ENCODE results near the gene TARS3. TPM values are rescaled to one million over a fixed set of nuclear protein-coding genes. Genes with fewer than 3 reads are reported as not detected.
"Not testable (repeated sequence)": the region's sequence is repeated elsewhere in the genome, so short reads cannot be mapped to it uniquely, and the experiment has no call there.

Gene TARS3
- total and polyA plus RNA-seq, 4 experiments from 2014 or later = 8.9 to 39.8 (median 26.5) TPM

DNA sequence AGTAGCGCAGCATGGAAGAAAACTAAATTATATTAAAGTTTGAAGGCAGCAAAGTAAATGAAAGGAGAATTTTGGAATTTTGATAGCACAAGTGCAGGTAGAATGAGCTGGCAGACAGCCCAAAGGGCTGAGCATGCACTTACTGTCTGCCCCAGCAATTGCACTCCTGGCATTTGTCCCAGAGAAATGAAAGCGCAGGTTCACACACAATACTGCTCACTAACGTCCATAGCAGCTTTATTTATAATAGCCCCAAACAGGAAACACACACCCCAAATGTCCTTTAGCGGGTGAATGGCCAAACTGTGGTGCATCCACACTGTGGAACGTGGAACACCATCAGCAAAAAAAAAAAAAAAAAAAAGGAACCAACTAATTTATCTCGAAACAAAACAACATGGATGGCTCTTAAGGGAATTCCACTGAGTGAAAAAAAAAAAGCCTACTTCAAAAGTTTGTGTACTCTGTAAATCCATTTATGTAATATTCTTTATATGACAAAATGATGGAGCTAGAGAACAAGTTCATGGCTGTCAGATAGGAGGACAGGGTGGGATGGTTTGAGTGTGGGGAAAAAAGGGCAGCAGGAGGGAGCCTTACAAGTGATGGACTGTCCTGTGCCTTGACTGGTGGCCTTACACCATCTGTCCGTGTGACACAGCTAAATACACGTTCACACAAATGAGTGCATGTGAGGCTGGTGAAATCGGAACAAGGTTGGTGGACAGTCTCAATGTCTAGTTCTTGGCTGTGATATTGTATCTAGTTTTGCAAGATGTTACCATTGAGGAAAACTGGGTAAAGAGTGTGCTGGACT is 66.1 kb downstream of the TARS3 start:
- H3K4me3 Mint-ChIP-seq = no peak overlapping the region
- H3K27ac ChIP-seq (ENCODE audit: low read depth, low read length) = no peak overlapping the region
- intact Hi-C loops (cut with micrococcal nuclease) = no loop called here
- DNase-seq = no peak
- H3K27ac Mint-ChIP-seq = peak overlapping the region in 1 of 7 donors; percentile 22
- H3K9me3 Mint-ChIP-seq = no peaks in the 10 kb centered on the region
- peaks cover 1% of the 10 kb centered on the region for H3K4me1 ChIP-seq (ENCODE audit: insufficient read depth, low read length)
- no peaks in the 10 kb centered on the region for H3K27me3 Mint-ChIP-seq
- H3K36me3 Mint-ChIP-seq = peaks cover 10 to 48% of the 10 kb centered on the region in 2 donors
- H3K4me3 ChIP-seq (ENCODE audit: low read length in 2 of 2) = no peak overlapping the region
- H3K9me3 ChIP-seq (ENCODE audit: control insufficient read depth in 1 of 2, low read length in 2 of 2) = no peaks in the 10 kb centered on the region
- CTCF ChIA-PET (ENCODE audit: partially characterized antibody) = interaction anchor here (1.2 to 2.9 kb wide), 4 partner anchors 10 to 369 kb away, joined by 3 to 10 read pairs (median 6); no protein-coding TSS in a partner anchor
- POLR2A ChIA-PET (ENCODE audit: partially characterized antibody) = interaction anchor here (1.2 kb wide), 1 partner anchor 18 kb away, joined by 3 read pairs; no protein-coding TSS in a partner anchor
- H3K27me3 ChIP-seq (ENCODE audit: insufficient read depth, low read length) = no peaks in the 10 kb centered on the region
- H3K36me3 ChIP-seq (ENCODE audit: insufficient read depth, low read length) = peaks cover 12% of the 10 kb centered on the region
- peaks cover 0 to 13% (median 1%) of the 10 kb centered on the region in 4 donors for H3K4me1 Mint-ChIP-seq

DNA sequence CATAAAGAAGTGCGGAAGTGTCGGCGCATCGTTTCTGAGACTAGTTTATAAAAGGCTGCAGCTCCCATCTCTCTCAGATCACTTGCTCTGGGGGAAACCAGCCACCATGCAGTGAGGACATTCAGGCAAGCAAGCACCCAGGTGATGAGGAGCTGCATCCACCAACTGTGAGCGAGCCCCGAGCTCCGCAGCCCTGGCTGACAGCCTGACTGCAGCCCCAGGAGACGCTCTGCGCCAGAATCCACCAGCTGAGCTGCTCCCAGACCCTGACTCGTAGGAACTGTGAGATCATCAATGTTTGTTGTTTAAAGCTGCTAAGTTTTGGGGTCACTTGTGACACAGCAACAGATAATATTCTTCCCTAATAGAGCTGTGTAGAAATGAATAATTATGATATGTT is 67.1 kb downstream of the TARS3 start:
- intact Hi-C loops (cut with micrococcal nuclease) = no loop called here
- H3K4me3 ChIP-seq (ENCODE audit: low read length in 2 of 2) = no peak overlapping the region

DNA sequence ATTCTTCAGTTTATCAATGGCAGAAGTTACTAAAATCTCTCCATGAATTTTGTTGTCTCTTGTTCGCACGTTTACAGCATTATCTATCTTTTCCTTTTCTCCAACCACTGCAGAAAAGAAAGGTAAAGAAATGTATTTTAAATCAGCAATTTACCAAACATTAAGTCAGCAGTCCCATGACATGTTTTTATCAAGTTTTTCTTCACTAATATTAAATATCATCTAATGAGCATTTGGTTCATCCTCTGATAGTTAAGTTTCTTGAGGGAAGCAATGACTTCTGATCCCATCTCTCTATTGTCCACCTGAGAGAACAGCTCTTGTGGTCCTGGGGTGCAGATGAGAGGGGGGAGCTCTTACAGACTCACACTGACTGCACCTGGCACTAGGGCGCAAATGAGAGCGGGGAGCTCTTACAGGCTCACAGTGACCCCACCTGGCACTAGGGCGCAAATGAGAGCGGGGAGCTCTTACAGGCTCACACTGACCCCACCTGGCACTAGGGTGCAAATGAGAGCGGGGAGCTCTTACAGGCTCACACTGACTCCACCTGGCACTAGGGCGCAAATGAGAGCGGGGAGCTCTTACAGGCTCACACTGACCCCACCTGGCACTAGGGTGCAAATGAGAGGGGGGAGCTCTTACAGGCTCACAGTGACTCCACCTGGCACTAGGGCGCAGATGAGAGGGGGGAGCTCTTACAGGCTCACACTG is 69.5 kb downstream of the TARS3 start:
- H3K4me1 Mint-ChIP-seq = peaks cover 12 to 43% (median 14%) of the 10 kb centered on the region in 4 donors
- H3K9me3 Mint-ChIP-seq; H3K27me3 ChIP-seq (ENCODE audit: insufficient read depth, low read length); H3K9me3 ChIP-seq (ENCODE audit: control insufficient read depth in 1 of 2, low read length in 2 of 2); H3K27ac ChIP-seq (ENCODE audit: low read depth, low read length); intact Hi-C loops (cut with micrococcal nuclease); DNase-seq; H3K4me3 ChIP-seq (ENCODE audit: low read length in 2 of 2); H3K36me3 ChIP-seq (ENCODE audit: insufficient read depth, low read length); H3K27me3 Mint-ChIP-seq: not testable (repeated sequence)
- ChIA-PET POLR2A (ENCODE audit: partially characterized antibody) (interaction anchor here (0.6 to 0.8 kb wide), 2 partner anchors 139 to 360 kb away, joined by 3 read pairs; no protein-coding TSS in a partner anchor), CTCF (ENCODE audit: partially characterized antibody) (interaction anchor here (1.2 to 3.0 kb wide), 5 partner anchors 14 to 368 kb away, joined by 3 to 9 read pairs (median 9); no protein-coding TSS in a partner anchor)
- H3K4me1 ChIP-seq (ENCODE audit: insufficient read depth, low read length) = peaks cover 23% of the 10 kb centered on the region
- H3K36me3 Mint-ChIP-seq = peaks cover 3 to 45% of the 10 kb centered on the region in 2 donors
- peak overlapping the region in 6 of 7 donors; percentile 74 to 89 (median 78) for H3K27ac Mint-ChIP-seq
- peak overlapping the region; percentile 27 to 67 (median 35) for H3K4me3 Mint-ChIP-seq

More for the DNA sequence above, 67.1 kb downstream of the TARS3 start:
- H3K9me3 ChIP-seq (ENCODE audit: control insufficient read depth in 1 of 2, low read length in 2 of 2) = no peaks in the 10 kb centered on the region
- no peak overlapping the region for H3K27ac ChIP-seq (ENCODE audit: low read depth, low read length)
- no peak for DNase-seq
- Mint-ChIP-seq H3K36me3 (peaks cover 6 to 45% of the 10 kb centered on the region in 2 donors), H3K27me3 (no peaks in the 10 kb centered on the region), H3K9me3 (no peaks in the 10 kb centered on the region), H3K27ac (no peak overlapping the region), H3K4me3 (no peak overlapping the region), H3K4me1 (peaks cover 0 to 20% (median 1%) of the 10 kb centered on the region in 4 donors)
- peaks cover 12% of the 10 kb centered on the region for H3K36me3 ChIP-seq (ENCODE audit: insufficient read depth, low read length)
- H3K27me3 ChIP-seq (ENCODE audit: insufficient read depth, low read length) = no peaks in the 10 kb centered on the region
- CTCF ChIA-PET (ENCODE audit: partially characterized antibody) = interaction anchor here (1.2 to 3.0 kb wide), 5 partner anchors 9 to 368 kb away, joined by 3 to 10 read pairs (median 9); no protein-coding TSS in a partner anchor
- POLR2A ChIA-PET (ENCODE audit: partially characterized antibody) = no interaction called here
- H3K4me1 ChIP-seq (ENCODE audit: insufficient read depth, low read length) = peaks cover 6% of the 10 kb centered on the region

DNA sequence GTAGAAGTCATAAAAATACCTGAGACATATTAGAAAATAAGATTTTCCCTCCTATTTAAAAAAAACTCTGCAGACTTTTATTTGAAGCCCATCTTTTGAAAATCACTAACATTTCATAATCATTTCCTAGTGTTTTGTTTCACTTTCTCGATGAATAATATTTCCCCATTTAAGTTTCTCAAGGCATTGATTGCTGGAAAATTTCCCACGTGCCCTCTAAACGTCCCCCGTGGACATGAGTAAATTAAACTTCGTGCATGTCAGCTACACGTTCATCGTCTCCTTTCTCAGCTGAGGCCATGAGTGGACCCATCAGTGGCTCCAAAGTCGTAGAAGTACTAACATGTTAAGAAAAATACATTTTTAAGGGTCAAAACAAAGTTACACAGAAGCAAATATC is 70.1 kb downstream of the TARS3 start:
- peak overlapping the region in 6 of 7 donors; percentile 64 to 89 (median 76) for H3K27ac Mint-ChIP-seq
- ChIA-PET POLR2A (ENCODE audit: partially characterized antibody) (interaction anchor here (0.6 to 3.2 kb wide), 3 partner anchors 70 to 360 kb away, joined by 3 to 38 read pairs (median 4); partner anchors contain the start of genes SNRPA1 and TARS3), CTCF (ENCODE audit: partially characterized antibody) (interaction anchor here (0.9 to 3.0 kb wide), 6 partner anchors 12 to 366 kb away, joined by 3 to 9 read pairs (median 8); no protein-coding TSS in a partner anchor)
- no peaks in the 10 kb centered on the region for H3K9me3 Mint-ChIP-seq
- intact Hi-C loops (cut with micrococcal nuclease) = no loop called here
- H3K4me1 Mint-ChIP-seq = peaks cover 17 to 50% (median 20%) of the 10 kb centered on the region in 4 donors
- no peaks in the 10 kb centered on the region for H3K27me3 Mint-ChIP-seq
- peaks cover 8 to 43% of the 10 kb centered on the region in 2 donors for H3K36me3 Mint-ChIP-seq
- DNase-seq = no peak
- Histone ChIP-seq H3K27me3 (ENCODE audit: insufficient read depth, low read length) (no peaks in the 10 kb centered on the region), H3K27ac (ENCODE audit: low read depth, low read length) (no peak overlapping the region), H3K4me1 (ENCODE audit: insufficient read depth, low read length) (peaks cover 29% of the 10 kb centered on the region), H3K4me3 (ENCODE audit: low read length in 2 of 2) (no peak overlapping the region), H3K9me3 (ENCODE audit: control insufficient read depth in 1 of 2, low read length in 2 of 2) (no peaks in the 10 kb centered on the region), H3K36me3 (ENCODE audit: insufficient read depth, low read length) (peaks cover 10% of the 10 kb centered on the region)
- H3K4me3 Mint-ChIP-seq = peak overlapping the region in 7 of 8 donors; percentile 26 to 67 (median 37)

DNA sequence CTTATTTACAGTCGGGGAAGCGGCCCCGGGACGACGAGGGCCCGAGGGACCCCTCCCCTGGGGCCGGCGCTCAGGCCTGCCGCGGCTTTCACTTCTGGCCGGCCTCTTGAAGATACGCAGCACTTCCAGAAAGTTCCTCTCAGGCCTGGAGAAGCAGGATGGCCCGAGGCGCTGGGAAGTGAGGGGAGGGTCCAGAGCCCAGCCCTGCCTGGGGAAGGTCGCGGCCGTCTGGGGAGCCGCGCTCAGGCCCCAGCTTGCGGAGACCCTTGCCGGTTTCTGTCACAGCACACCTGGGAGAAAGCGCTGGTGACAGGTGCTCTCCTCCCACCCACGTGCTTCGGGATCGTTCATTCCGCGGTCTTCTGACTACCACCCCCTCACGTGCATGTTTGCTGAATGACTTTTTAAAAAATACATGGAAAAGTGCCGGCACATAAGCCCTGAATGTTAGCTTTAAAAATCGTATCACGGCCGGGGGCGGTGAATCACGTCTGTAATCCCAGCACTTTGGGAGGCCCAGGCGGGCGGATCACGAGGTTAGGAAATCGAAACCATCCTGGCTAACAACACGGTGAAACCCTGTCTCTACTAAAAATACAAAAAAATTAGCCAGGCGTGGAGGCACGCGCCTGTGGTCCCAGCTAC is 71.4 kb downstream of the TARS3 start:
- H3K4me3 Mint-ChIP-seq = peak overlapping the region; percentile 91 to 95 (median 95)
- ChIA-PET CTCF (ENCODE audit: partially characterized antibody) (interaction anchor here (0.9 to 1.3 kb wide), 2 partner anchors 11 to 333 kb away, joined by 3 to 6 read pairs; no protein-coding TSS in a partner anchor), POLR2A (ENCODE audit: partially characterized antibody) (interaction anchor here (0.8 to 3.2 kb wide), 8 partner anchors 10 to 402 kb away, joined by 3 to 38 read pairs (median 6); partner anchors contain the start of genes SNRPA1 and TARS3)
- no peaks in the 10 kb centered on the region for H3K27me3 ChIP-seq (ENCODE audit: insufficient read depth, low read length)
- peak overlapping the region; percentile 97 for H3K27ac ChIP-seq (ENCODE audit: low read depth, low read length)
- no peak for DNase-seq
- intact Hi-C loops (cut with micrococcal nuclease) = loop anchor here (1.0 kb wide), 4 partner anchors 12 to 358 kb away; partner anchors contain the start of genes SNRPA1 and TARS3
- peaks cover 31% of the 10 kb centered on the region for H3K4me1 ChIP-seq (ENCODE audit: insufficient read depth, low read length)
- H3K4me3 ChIP-seq (ENCODE audit: low read length in 2 of 2) = peak overlapping the region; percentile 61 to 96
- H3K9me3 Mint-ChIP-seq = no peaks in the 10 kb centered on the region
- peaks cover 10 to 47% of the 10 kb centered on the region in 2 donors for H3K36me3 Mint-ChIP-seq
- peaks cover 18% of the 10 kb centered on the region for H3K36me3 ChIP-seq (ENCODE audit: insufficient read depth, low read length)
- peaks cover 19 to 53% (median 29%) of the 10 kb centered on the region in 4 donors for H3K4me1 Mint-ChIP-seq
- H3K9me3 ChIP-seq (ENCODE audit: control insufficient read depth in 1 of 2, low read length in 2 of 2) = no peaks in the 10 kb centered on the region
- H3K27ac Mint-ChIP-seq = peak overlapping the region; percentile 95 to 98 (median 96)
- H3K27me3 Mint-ChIP-seq = no peaks in the 10 kb centered on the region

DNA sequence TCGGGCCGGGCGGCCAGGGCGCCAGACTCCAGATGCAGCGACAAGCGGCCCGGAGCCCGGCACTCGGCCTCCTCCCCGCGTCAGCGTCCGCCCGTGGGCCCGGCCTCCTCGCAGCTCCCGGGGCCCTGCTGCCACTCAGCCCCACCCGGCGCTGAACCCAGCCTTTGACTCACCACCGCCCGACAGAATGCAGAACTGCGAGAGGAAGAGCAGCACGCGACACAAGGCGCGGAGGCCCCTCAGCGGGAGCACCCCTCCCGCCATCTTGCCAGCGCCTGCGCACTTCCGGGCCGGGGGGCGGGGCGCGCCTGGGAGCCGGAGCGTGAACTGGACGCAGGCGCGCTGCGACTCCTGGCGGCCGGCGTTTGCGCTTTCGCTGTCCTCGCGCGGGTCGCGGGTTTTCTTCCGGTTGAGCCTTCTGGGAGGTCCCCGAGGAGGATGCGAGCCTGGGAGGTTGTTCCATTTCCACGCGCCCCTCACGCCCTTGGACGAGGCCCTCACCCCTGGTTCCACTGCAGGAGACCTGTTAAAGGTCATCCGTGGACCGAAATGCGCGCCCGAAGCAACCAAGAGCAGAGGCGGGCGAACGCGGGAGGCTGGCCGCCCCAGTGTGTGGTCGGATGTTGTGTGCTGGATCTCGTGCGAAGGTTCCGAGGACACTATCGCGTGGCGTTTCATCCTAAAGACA is 72.0 kb downstream of the TARS3 start, which contains the start of gene TM2D3:
Gene TM2D3, minus strand, starts transcription at position 284 of the 688 bp plus-strand sequence. Its CDS starts 20 bp downstream, at position 264.
- CTCF ChIA-PET (ENCODE audit: partially characterized antibody) = interaction anchor here (1.0 kb wide), 1 partner anchor 10 kb away, joined by 14 read pairs; no protein-coding TSS in a partner anchor
- DNase-seq = peak; percentile 94 to 97 (median 96)
- Mint-ChIP-seq H3K27ac (peak within 1 kb of the TSS; percentile 95 to 98 (median 97)), H3K27me3 (no peaks in the 10 kb centered on the region), H3K36me3 (peaks cover 10 to 47% of the 10 kb centered on the region in 2 donors), H3K9me3 (no peaks in the 10 kb centered on the region), H3K4me3 (peak within 1 kb of the TSS; percentile 92 to 95 (median 95)), H3K4me1 (peaks cover 19 to 53% (median 29%) of the 10 kb centered on the region in 4 donors)
- H3K36me3 ChIP-seq (ENCODE audit: insufficient read depth, low read length) = peaks cover 17% of the 10 kb centered on the region
- H3K27ac ChIP-seq (ENCODE audit: low read depth, low read length) = peak within 1 kb of the TSS; percentile 97
- H3K4me1 ChIP-seq (ENCODE audit: insufficient read depth, low read length) = peaks cover 33% of the 10 kb centered on the region
- intact Hi-C loops (cut with micrococcal nuclease) = loop anchor here (1.0 kb wide), 4 partner anchors 11 to 357 kb away; partner anchors contain the start of genes SNRPA1 and TARS3
- no peaks in the 10 kb centered on the region for H3K9me3 ChIP-seq (ENCODE audit: control insufficient read depth in 1 of 2, low read length in 2 of 2)
- POLR2A ChIA-PET (ENCODE audit: partially characterized antibody) = interaction anchor here (0.7 to 3.2 kb wide), 12 partner anchors 9 to 1050 kb away, joined by 3 to 38 read pairs (median 5); partner anchors contain the start of genes ASB7, SNRPA1 and TARS3
- peak within 1 kb of the TSS; percentile 62 to 96 for H3K4me3 ChIP-seq (ENCODE audit: low read length in 2 of 2)
- no peaks in the 10 kb centered on the region for H3K27me3 ChIP-seq (ENCODE audit: insufficient read depth, low read length)
